Activated effector memory CD4-positive, alpha-beta T cell treated with anti-CD3 and anti-CD28 coated beads, Interleukin-2, amount 50 U/mL, for 16 hours (primary cell): ENCODE measurements around the gene SLC25A34.

Experiments used
- DNase-seq: peaks from one replicate; pipeline ENCODE4 v3.0.0-alpha.2; 2020

SLC25A34 gene

GRCh38 chr1:15777909-15778707 is 42.0 kb downstream of the SLC25A34 start:
- no peak for DNase-seq

- DNase-seq, result no peak
Measured at GRCh38 chr1:15785683-15786082, 49.6 kb downstream of the SLC25A34 start.

- DNase-seq, result no peak
Measured at GRCh38 chr1:15786581-15786980, 50.5 kb downstream of the SLC25A34 start.

- no peak for DNase-seq
Measured at GRCh38 chr1:15788624-15789301, 52.7 kb downstream of the SLC25A34 start.
